ENCODE data around the gene HFE.
A peak's percentile ranks its signal among the peaks of the same experiment; 100 is the strongest.
"Not testable (repeated sequence)": the region's sequence is repeated elsewhere in the genome, so short reads cannot be mapped to it uniquely, and the experiment has no call there.

HFE gene

GRCh38 chr6:26113570-26113969 lies 26.3 kb downstream of the HFE start:
- DNase-seq, result no peak

- DNase-seq, result no peak
Observed at GRCh38 chr6:26115226-26115625, 28.0 kb downstream of the HFE start.

- no peak for DNase-seq
Observed at GRCh38 chr6:26116267-26116666, 29.0 kb downstream of the HFE start.

GRCh38 chr6:26118999-26119398 lies 31.8 kb downstream of the HFE start:
- DNase-seq, result no peak

- DNase-seq, result not testable (repeated sequence)
Observed at GRCh38 chr6:26120115-26120514, 32.9 kb downstream of the HFE start.

- DNase-seq, result no peak
Observed at GRCh38 chr6:26120807-26121140, 33.5 kb downstream of the HFE start.

- no peak for DNase-seq
Observed at GRCh38 chr6:26121141-26122004, 34.1 kb downstream of the HFE start.

GRCh38 chr6:26122005-26122388 lies 34.8 kb downstream of the HFE start:
- DNase-seq, result no peak

- DNase-seq, result no peak
Observed at GRCh38 chr6:26122402-26122792, 35.2 kb downstream of the HFE start.

- peak; percentile 100 for DNase-seq
Observed at GRCh38 chr6:26122793-26123674, 35.8 kb downstream of the HFE start.

- DNase-seq, result no peak
Observed at GRCh38 chr6:26123675-26123946, 36.4 kb downstream of the HFE start.

- DNase-seq, result peak; percentile 98
Observed at GRCh38 chr6:26123947-26124780, 36.9 kb downstream of the HFE start.

GRCh38 chr6:26124781-26125685 lies 37.8 kb downstream of the HFE start:
- DNase-seq, result peak; percentile 57

GRCh38 chr6:26126394-26127235 lies 39.4 kb downstream of the HFE start:
- no peak for DNase-seq

- no peak for DNase-seq
Observed at GRCh38 chr6:26128013-26128771, 41.0 kb downstream of the HFE start.

GRCh38 chr6:26129656-26130055 lies 42.4 kb downstream of the HFE start:
- DNase-seq, result no peak

GRCh38 chr6:26130581-26131249 lies 43.5 kb downstream of the HFE start:
- peak; percentile 21 for DNase-seq

GRCh38 chr6:26131618-26132017 lies 44.4 kb downstream of the HFE start:
- no peak for DNase-seq

GRCh38 chr6:26133730-26134129 lies 46.5 kb downstream of the HFE start:
- DNase-seq, result no peak

- DNase-seq, result no peak
Observed at GRCh38 chr6:26136321-26136720, 49.1 kb downstream of the HFE start.

Measured in NCI-H2171 treated with DMSO at 0.1 percent for 48 hours (cell line).